ENCODE data around the gene NGLY1. TPM values are rescaled to one million over a fixed set of nuclear protein-coding genes. Genes with fewer than 3 reads are reported as not detected.

Gene NGLY1
- total and polyA plus RNA-seq, 10 of the 15 experiments (the other 5 are each of a cell fraction or from before 2014, with no cell fraction given): 29.8 to 73.5 (median 47.0) TPM

DNA sequence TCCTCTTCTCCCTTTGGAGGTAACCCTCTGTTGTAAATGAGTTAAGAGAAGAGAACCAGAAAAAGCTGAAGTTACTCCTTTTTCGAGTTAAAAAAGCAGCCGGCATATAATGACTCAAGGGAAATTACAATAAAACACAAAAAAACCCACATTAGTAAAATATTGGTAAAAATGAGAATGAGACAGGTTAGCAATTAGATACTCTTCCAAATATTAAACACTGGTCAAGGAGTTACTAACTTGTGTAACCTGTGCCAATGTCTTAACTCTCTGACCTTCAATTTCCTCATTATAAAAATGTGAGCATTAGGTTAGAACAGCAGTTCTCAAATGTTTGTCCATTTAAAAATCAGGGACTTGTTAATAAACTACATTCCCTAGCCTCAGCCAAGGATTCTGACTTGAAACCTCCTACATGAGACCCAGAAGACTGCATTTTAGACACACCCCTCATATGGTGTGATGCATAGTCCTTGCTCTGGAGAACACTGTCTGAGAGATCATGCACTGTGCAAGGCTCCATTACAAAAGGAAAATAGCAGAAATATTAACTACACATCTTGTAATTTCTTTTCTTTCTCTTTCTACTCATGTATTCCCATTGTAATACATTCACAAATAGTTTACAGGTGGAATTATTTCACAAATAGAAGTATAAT, 75.8 kb downstream of the NGLY1 start:
- Histone ChIP-seq H4K20me1 (ENCODE audit: control insufficient read depth, insufficient read depth) (no peaks in the 10 kb centered on the region), H3K4me2 (ENCODE audit: control insufficient read depth, insufficient read depth) (no peak overlapping the region), H3K27me3 (replicated peaks in 1 of 2; ENCODE audit: control insufficient read depth in 2 of 2, insufficient read depth in 2 of 2, low read length in 1 of 2) (no peaks in the 10 kb centered on the region; a peak in 1 of 4 replicates), H3K79me2 (ENCODE audit: control insufficient read depth, insufficient read depth, low read length) (no peaks in the 10 kb centered on the region), H3K27ac (ENCODE audit: control insufficient read depth, insufficient read depth) (no peak overlapping the region), H2AFZ (ENCODE audit: control insufficient read depth, low read depth, low read length) (no peak overlapping the region), H3K36me3 (ENCODE audit: control insufficient read depth in 2 of 2, insufficient read depth in 2 of 2, low read length in 1 of 2) (no peaks in the 10 kb centered on the region), H3K9me3 (replicated peaks; ENCODE audit: control insufficient read depth, insufficient read depth, low read length) (no peaks in the 10 kb centered on the region), H3K4me1 (ENCODE audit: control insufficient read depth, insufficient read depth, low read length) (no peaks in the 10 kb centered on the region), H3K4me3 (no peak overlapping the region), H3K9ac (ENCODE audit: control insufficient read depth, insufficient read depth, low read length) (no peak overlapping the region)
- 3% methylated on average over 2 of the region's 2 CpGs for WGBS (ENCODE audit: insufficient coverage, insufficient replicate concordance, low lambda C conversion rate, missing lambda C conversion rate)
- BruUV-seq (replicated peaks): no TSS peak
- in situ Hi-C loops (cut with MboI) (no loop called here), intact Hi-C loops (cut with micrococcal nuclease; ENCODE audit: unreplicated experiment) (no loop called here)
- POLR2A ChIA-PET: no interaction called here
- TF ChIP-seq TAF1 (IDR thresholded peaks at IDR 0.05; ENCODE audit: borderline replicate concordance, low read depth, low read length) (no peak), RELA (IDR thresholded peaks at IDR 0.05; ENCODE audit: borderline replicate concordance, partially characterized antibody) (no peak), CEBPB (IDR thresholded peaks at IDR 0.05; ENCODE audit: borderline replicate concordance in 1 of 2, low read depth in 2 of 2, low read length in 2 of 2) (no peak), IKZF1 (conservative IDR thresholded peaks at IDR 0.05) (no peak), KLF5 (IDR thresholded peaks at IDR 0.05; ENCODE audit: partially characterized antibody) (no peak), BACH1 (IDR thresholded peaks at IDR 0.05; ENCODE audit: borderline replicate concordance) (no peak), RFX5 (IDR thresholded peaks at IDR 0.05; ENCODE audit: low read depth, low read length) (no peak)
- SMC1A ChIA-PET (ENCODE audit: uncharacterized antibody, unreplicated experiment): interaction anchor here (1.4 kb wide), 1 partner anchor 58 kb away, joined by 5 read pairs; no protein-coding TSS in a partner anchor
- RAD21 ChIA-PET (ENCODE audit: unreplicated experiment): interaction anchor here (0.8 kb wide), 1 partner anchor 124 kb away, joined by 5 read pairs; no protein-coding TSS in a partner anchor
- no peak for DNase-seq (ENCODE audit: low read depth, low spot score)
- peak; percentile 36; the same call in 1 of the 3 replicates for ATAC-seq
- FAIRE-seq: no peak
- CTCF ChIA-PET: interaction anchor here (1.6 kb wide), 1 partner anchor 10 kb away, joined by 3 read pairs; no protein-coding TSS in a partner anchor

Data from GM12878 (cell line).